ENCODE data around the gene ANKMY1. TPM values are rescaled to one million over a fixed set of nuclear protein-coding genes. Genes with fewer than 3 reads are reported as not detected.

The ANKMY1 gene
- total RNA-seq, 3 donors from 2014 or later (not counting 1 experiment from before 2014, with no cell fraction given): 43.8 to 51.5 (median 46.6) TPM

DNA sequence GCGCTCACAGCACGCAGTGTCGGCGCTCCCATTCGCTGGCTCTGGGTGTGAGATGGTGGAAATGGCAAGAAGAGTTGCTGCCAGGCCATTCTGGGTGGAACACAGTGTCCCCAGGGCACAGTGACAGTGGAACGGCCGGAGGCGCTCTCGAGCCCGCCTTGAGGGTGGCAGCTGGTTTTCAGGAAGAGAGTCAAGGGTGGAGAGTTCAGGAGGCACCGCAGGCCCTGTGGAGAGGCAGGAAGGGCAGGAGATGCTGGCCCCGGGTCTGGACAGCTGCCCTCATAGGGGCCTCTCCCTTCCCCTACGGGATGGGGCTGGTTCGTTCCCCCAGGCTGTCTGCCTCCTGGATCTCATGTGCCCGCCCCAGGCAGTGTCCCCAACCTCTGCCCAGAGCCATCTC, 109.9 kb downstream of the ANKMY1 start:
- H3K4me1 ChIP-seq (ENCODE audit: control insufficient read depth, insufficient read depth, low read length): peaks cover 7% of the 10 kb centered on the region
- H3K27ac ChIP-seq (ENCODE audit: low read length): no peak overlapping the region
- Mint-ChIP-seq H3K27ac (no peak overlapping the region), H3K36me3 (no peaks in the 10 kb centered on the region), H3K4me1 (peaks cover 0 to 5% of the 10 kb centered on the region in 2 donors), H3K27me3 (ENCODE audit: low read depth in 2 of 2) (peaks cover 13 to 23% of the 10 kb centered on the region in 2 donors), H3K9me3 (no peaks in the 10 kb centered on the region), H3K4me3 (no peak overlapping the region)
- TF ChIP-seq, protein P1, sequence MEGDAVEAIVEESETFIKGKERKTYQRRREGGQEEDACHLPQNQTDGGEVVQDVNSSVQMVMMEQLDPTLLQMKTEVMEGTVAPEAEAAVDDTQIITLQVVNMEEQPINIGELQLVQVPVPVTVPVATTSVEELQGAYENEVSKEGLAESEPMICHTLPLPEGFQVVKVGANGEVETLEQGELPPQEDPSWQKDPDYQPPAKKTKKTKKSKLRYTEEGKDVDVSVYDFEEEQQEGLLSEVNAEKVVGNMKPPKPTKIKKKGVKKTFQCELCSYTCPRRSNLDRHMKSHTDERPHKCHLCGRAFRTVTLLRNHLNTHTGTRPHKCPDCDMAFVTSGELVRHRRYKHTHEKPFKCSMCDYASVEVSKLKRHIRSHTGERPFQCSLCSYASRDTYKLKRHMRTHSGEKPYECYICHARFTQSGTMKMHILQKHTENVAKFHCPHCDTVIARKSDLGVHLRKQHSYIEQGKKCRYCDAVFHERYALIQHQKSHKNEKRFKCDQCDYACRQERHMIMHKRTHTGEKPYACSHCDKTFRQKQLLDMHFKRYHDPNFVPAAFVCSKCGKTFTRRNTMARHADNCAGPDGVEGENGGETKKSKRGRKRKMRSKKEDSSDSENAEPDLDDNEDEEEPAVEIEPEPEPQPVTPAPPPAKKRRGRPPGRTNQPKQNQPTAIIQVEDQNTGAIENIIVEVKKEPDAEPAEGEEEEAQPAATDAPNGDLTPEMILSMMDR (IDR thresholded peaks at IDR 0.05): no peak
- H3K27me3 ChIP-seq (ENCODE audit: control insufficient read depth, insufficient read depth, low read length): peaks cover 16% of the 10 kb centered on the region
- WGBS (ENCODE audit: insufficient coverage): 85% methylated on average over 15 of the region's 15 CpGs
- intact Hi-C loops (cut with micrococcal nuclease): no loop called here
- H3K36me3 ChIP-seq (ENCODE audit: control insufficient read depth, insufficient read depth, low read length): no peaks in the 10 kb centered on the region
- H3K4me3 ChIP-seq (ENCODE audit: low read length): no peak overlapping the region
- DNase-seq (no peak), ATAC-seq (no peak)
- no peaks in the 10 kb centered on the region for H3K9me3 ChIP-seq (ENCODE audit: control insufficient read depth, insufficient read depth, low read length)

DNA sequence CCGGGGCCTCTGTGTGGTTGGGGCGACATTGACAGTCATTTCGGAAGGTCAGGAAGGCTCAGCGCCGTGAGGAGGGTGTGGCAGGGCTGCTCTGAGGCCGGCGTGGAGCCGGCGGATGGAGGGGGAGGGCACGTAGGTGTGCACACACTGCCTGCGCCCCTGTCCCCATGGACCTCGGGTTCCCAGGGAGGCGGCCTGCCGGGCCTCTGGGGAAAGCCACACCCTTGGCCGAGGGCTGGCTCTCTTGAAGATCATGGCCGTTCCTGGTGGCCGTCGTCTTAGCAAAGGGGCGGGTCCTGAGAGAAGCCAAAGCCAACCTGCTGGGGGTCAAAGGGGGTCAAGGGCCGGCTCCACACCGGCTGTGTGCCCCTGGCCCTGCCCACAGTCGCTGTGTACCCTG, 110.5 kb downstream of the ANKMY1 start:
- no peak overlapping the region for H3K4me3 Mint-ChIP-seq
- 86% methylated on average over 22 of the region's 22 CpGs for WGBS (ENCODE audit: insufficient coverage)

DNA sequence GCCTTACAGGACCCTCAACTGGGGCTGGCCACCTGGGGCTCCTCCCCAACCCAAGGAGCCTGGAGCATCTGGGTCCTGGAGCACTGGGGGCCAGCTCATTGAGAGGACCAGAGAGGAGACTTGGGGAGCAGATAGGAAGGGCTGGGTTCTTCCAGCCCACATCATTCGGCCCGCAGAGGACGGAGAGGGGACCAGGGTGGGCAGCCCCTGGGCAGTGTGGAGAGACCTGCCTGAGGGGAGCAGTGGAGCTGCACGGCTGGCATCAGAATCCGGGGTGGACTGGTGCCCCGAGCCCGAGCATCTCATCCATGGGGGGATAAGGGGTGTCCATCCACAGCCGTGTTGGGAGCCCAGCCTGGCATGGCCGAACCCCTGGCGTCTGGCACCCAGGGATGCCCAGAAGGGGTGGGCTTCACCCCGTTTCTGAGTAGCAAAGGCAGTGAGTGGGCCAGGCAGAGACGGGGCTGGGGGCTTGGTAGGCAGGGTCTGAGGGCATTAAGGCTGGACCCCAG, 111.1 kb downstream of the ANKMY1 start:
- Histone ChIP-seq H3K27me3 (ENCODE audit: control insufficient read depth, insufficient read depth, low read length) (peaks cover 9% of the 10 kb centered on the region), H3K27ac (ENCODE audit: low read length) (no peak overlapping the region), H3K36me3 (ENCODE audit: control insufficient read depth, insufficient read depth, low read length) (no peaks in the 10 kb centered on the region), H3K9me3 (ENCODE audit: control insufficient read depth, insufficient read depth, low read length) (no peaks in the 10 kb centered on the region), H3K4me3 (ENCODE audit: low read length) (no peak overlapping the region), H3K4me1 (ENCODE audit: control insufficient read depth, insufficient read depth, low read length) (no peaks in the 10 kb centered on the region)
- no peaks in the 10 kb centered on the region for H3K36me3 Mint-ChIP-seq
- DNase-seq (no peak), ATAC-seq (no peak)
- H3K9me3 Mint-ChIP-seq: no peaks in the 10 kb centered on the region
- intact Hi-C loops (cut with micrococcal nuclease): no loop called here
- no peak overlapping the region for H3K4me3 Mint-ChIP-seq
- 79% methylated on average over 12 of the region's 12 CpGs for WGBS (ENCODE audit: insufficient coverage)
- no peak overlapping the region for H3K27ac Mint-ChIP-seq
- TF ChIP-seq, protein P1 (IDR thresholded peaks at IDR 0.05): no peak
- H3K27me3 Mint-ChIP-seq (ENCODE audit: low read depth in 2 of 2): peaks cover 13 to 18% of the 10 kb centered on the region in 2 donors
- peaks cover 0 to under 1% of the 10 kb centered on the region in 2 donors for H3K4me1 Mint-ChIP-seq

More for the DNA sequence above, 110.5 kb downstream of the ANKMY1 start:
- Histone ChIP-seq H3K4me1 (ENCODE audit: control insufficient read depth, insufficient read depth, low read length) (peaks cover 6% of the 10 kb centered on the region), H3K36me3 (ENCODE audit: control insufficient read depth, insufficient read depth, low read length) (no peaks in the 10 kb centered on the region), H3K27ac (ENCODE audit: low read length) (no peak overlapping the region), H3K27me3 (ENCODE audit: control insufficient read depth, insufficient read depth, low read length) (peaks cover 15% of the 10 kb centered on the region), H3K9me3 (ENCODE audit: control insufficient read depth, insufficient read depth, low read length) (no peaks in the 10 kb centered on the region), H3K4me3 (ENCODE audit: low read length) (no peak overlapping the region)
- peaks cover 0 to 5% of the 10 kb centered on the region in 2 donors for H3K4me1 Mint-ChIP-seq
- TF ChIP-seq, protein P1 (IDR thresholded peaks at IDR 0.05): no peak
- peaks cover 13 to 23% of the 10 kb centered on the region in 2 donors for H3K27me3 Mint-ChIP-seq (ENCODE audit: low read depth in 2 of 2)
- no peak for ATAC-seq
- H3K9me3 Mint-ChIP-seq: no peaks in the 10 kb centered on the region
- no peak for DNase-seq
- no peaks in the 10 kb centered on the region for H3K36me3 Mint-ChIP-seq
- intact Hi-C loops (cut with micrococcal nuclease): no loop called here
- no peak overlapping the region for H3K27ac Mint-ChIP-seq

All from natural killer cell (primary cell).